ENCODE results near the gene TXNL4A. TPM values are rescaled to one million over a fixed set of nuclear protein-coding genes. Genes with fewer than 3 reads are reported as not detected.

Gene TXNL4A
- total and polyA plus RNA-seq, 12 donors = 26.5 to 148 (median 91.5) TPM

GRCh38 chr18:79936641-79937040, 51.7 kb downstream of the TXNL4A start:
- no peak for TF ChIP-seq POLR2A (IDR thresholded peaks at IDR 0.05)
- H3K27me3 ChIP-seq = no peaks in the 10 kb centered on the region
- peaks cover 0 to 6% of the 10 kb centered on the region in 2 donors for H3K36me3 ChIP-seq (replicated peaks in 1 of 2)
- peaks cover 0 to 17% of the 10 kb centered on the region in 2 donors for H3K4me1 ChIP-seq (replicated peaks in 1 of 2)
- intact Hi-C loops (cut with DNase I) = loop anchor here in 1 of 2 donors (10.0 kb wide), 1 partner anchor 62 kb away; no protein-coding TSS in a partner anchor
- WGBS, 4 donors = 89 to 92% (median 91%) methylated on average over 8 to 12 of the region's 12 CpGs
- H3K27ac ChIP-seq = no peak overlapping the region
- DNase-seq = peak in 1 of 7 donors; percentile 4
- H3K9me3 ChIP-seq (replicated peaks in 1 of 3) = peaks cover 0 to 9% (median 0%) of the 10 kb centered on the region in 3 donors
- no peak overlapping the region for H3K4me3 ChIP-seq

DNA sequence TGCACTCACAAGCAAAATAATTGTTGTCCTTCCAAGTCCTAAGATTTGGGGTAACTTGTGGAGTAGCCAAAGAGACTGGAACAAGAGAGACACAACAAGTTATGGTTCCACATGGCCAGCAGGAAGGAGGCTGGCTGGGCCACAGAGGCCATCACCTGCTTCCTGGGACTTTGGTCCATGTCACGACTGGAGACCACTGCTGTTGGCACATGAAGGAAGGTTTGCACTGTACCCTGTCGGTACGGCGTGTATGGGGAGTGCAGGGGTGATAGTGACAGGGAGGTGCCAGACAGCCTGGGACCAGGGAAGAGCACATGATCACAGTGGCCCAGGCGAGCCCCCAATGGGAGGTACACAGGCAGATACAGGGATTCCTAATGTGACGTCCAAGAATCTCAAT, 52.4 kb downstream of the TXNL4A start:
- TF ChIP-seq POLR2A (IDR thresholded peaks at IDR 0.05) = no peak
- TF ChIP-seq CTCF (IDR thresholded peaks at IDR 0.05) = no peak
- H3K27me3 ChIP-seq = no peaks in the 10 kb centered on the region
- H3K27ac ChIP-seq = no peak overlapping the region
- no peaks in the 10 kb centered on the region for H3K36me3 ChIP-seq (replicated peaks in 1 of 2)
- H3K4me3 ChIP-seq = no peak overlapping the region
- DNase-seq = peak in 1 of 7 donors; percentile 2
- H3K9me3 ChIP-seq (replicated peaks in 1 of 3) = peaks cover 0 to 9% (median 0%) of the 10 kb centered on the region in 3 donors
- intact Hi-C loops (cut with DNase I) = loop anchor here in 1 of 2 donors (10.0 kb wide), 1 partner anchor 61 kb away; no protein-coding TSS in a partner anchor
- 93 to 97% (median 96%) methylated on average over 6 of the region's 6 CpGs for WGBS, 4 donors
- peaks cover 0 to 17% of the 10 kb centered on the region in 2 donors for H3K4me1 ChIP-seq (replicated peaks in 1 of 2)

DNA sequence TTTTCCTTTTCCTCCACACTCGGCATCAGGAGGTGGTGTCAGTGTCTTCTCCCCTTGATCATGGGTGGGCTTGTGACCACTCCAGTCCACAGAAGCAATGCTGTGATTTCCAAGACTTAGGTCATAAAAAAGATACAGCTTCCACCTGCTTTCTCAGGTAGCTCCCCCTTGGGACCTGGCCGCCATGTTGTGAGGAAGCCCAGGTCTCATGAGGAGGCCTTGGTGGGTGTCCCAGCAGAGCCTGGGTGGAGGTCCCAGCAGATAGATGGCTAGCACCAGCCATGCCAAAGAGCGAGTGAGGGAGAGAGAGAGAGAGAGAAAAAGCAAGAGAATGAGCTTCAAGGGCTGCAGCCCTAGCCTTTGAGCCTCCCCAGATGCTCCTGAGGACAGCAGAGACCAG, 52.9 kb downstream of the TXNL4A start:
- Histone ChIP-seq H3K4me1 (replicated peaks in 1 of 2) (peaks cover 0 to 17% of the 10 kb centered on the region in 2 donors), H3K36me3 (replicated peaks in 1 of 2) (no peaks in the 10 kb centered on the region), H3K9me3 (replicated peaks in 1 of 3) (peaks cover 0 to 13% (median 2%) of the 10 kb centered on the region in 3 donors), H3K4me3 (no peak overlapping the region), H3K27ac (peak overlapping the region in 2 of 5 donors; percentile 29 to 66), H3K27me3 (no peaks in the 10 kb centered on the region)
- intact Hi-C loops (cut with DNase I) = loop anchor here in 1 of 2 donors (10.0 kb wide), 1 partner anchor 61 kb away; no protein-coding TSS in a partner anchor
- WGBS, 4 donors = 96 to 98% (median 98%) methylated on average over 3 of the region's 3 CpGs
- DNase-seq = peak in 1 of 7 donors; percentile 2
- TF ChIP-seq POLR2A (IDR thresholded peaks at IDR 0.05) (no peak), CTCF (IDR thresholded peaks at IDR 0.05) (no peak)

- peak in 2 of 7 donors; percentile 3 to 6 for DNase-seq
- peaks cover 0 to 17% of the 10 kb centered on the region in 2 donors for H3K4me1 ChIP-seq (replicated peaks in 1 of 2)
- H3K9me3 ChIP-seq (replicated peaks in 1 of 3) = peaks cover 3 to 17% (median 5%) of the 10 kb centered on the region in 3 donors
- peak overlapping the region in 2 of 5 donors; percentile 29 to 66 for H3K27ac ChIP-seq
- TF ChIP-seq CTCF (IDR thresholded peaks at IDR 0.05) (no peak), POLR2A (IDR thresholded peaks at IDR 0.05) (no peak)
- H3K4me3 ChIP-seq = no peak overlapping the region
- H3K36me3 ChIP-seq (replicated peaks in 1 of 2) = no peaks in the 10 kb centered on the region
- no peaks in the 10 kb centered on the region for H3K27me3 ChIP-seq
- 70 to 91% (median 87%) methylated on average over 5 of the region's 5 CpGs for WGBS, 4 donors
- intact Hi-C loops (cut with DNase I) = loop anchor here in 1 of 2 donors (10.0 kb wide), 1 partner anchor 60 kb away; no protein-coding TSS in a partner anchor
Observed at GRCh38 chr18:79935098-79935480, 53.3 kb downstream of the TXNL4A start.
